Hepatocyte (in vitro differentiated cells): ENCODE measurements around the gene LPAR2.

Experiments used
- CTCF ChIP-seq: fragments of 200-600 bp; sonication (generic); IDR thresholded peaks from 2 replicates; pipeline ENCODE4 v1.5.1; 2016; ENCODE audit warnings: antibody characterized with exemption, mild to moderate bottlenecking; ENCODE audit not compliant: poor library complexity
- EZH2 ChIP-seq: fragments of 200-600 bp; sonication (generic); IDR thresholded peaks from 2 replicates; pipeline ENCODE4 v1.6.1; 2016; ENCODE audit warnings: antibody characterized with exemption, mild to moderate bottlenecking, borderline replicate concordance
- EZH2phosphoT487 ChIP-seq: fragments of 200-600 bp; sonication (generic); IDR thresholded peaks from one replicate; pipeline ENCODE4 v1.6.1; 2018; ENCODE audit warnings: antibody characterized with exemption, mild to moderate bottlenecking, low read depth, moderate library complexity; ENCODE audit not compliant: unreplicated experiment, severe bottlenecking

GRCh38 chr19:19672816-19673215 is 44.8 kb upstream of the LPAR2 start:
- no peak for TF ChIP-seq CTCF
- no peak for TF ChIP-seq EZH2
- TF ChIP-seq EZH2phosphoT487 = no peak
